Gastroesophageal sphincter (tissue), 3 donors: ENCODE results near the gene HMGCS2.

Experiments used
- EP300 ChIP-seq: sonication (generic); formaldehyde crosslinking; IDR thresholded peaks from one replicate; pipeline ENCODE4 v1.6.1; 2017; ENCODE audit warnings: antibody characterized with exemption, mild to moderate bottlenecking
- POLR2A ChIP-seq, 2 donors: fragments of 450-650 bp; IDR thresholded peaks; one replicate each; pipeline ENCODE4 v1.6.1; 2017; ENCODE audit warnings: antibody characterized with exemption in 2 of 2, mild to moderate bottlenecking in 2 of 2, moderate library complexity in 1 of 2
- POLR2AphosphoS5 ChIP-seq: sonication (generic); formaldehyde crosslinking; IDR thresholded peaks from one replicate; pipeline ENCODE4 v1.6.1; 2017; ENCODE audit warnings: antibody characterized with exemption
- TF ChIP-seq, protein P1 (sequence below), 4 experiments: fragments of 200-600 bp in 2 of 4; fragments of 450-650 bp in 2 of 4; sonication (generic) in 1 of 4; IDR thresholded peaks; one replicate each; pipeline ENCODE4 v1.5.1; 2017 to 2019; ENCODE audit warnings: antibody characterized with exemption in 4 of 4, mild to moderate bottlenecking in 2 of 4, moderate library complexity in 2 of 4

- TF ChIP-seq POLR2AphosphoS5 (no peak), POLR2A (IDR thresholded peaks at IDR 0.05) (no peak), EP300 (no peak)
- TF ChIP-seq, protein P1, sequence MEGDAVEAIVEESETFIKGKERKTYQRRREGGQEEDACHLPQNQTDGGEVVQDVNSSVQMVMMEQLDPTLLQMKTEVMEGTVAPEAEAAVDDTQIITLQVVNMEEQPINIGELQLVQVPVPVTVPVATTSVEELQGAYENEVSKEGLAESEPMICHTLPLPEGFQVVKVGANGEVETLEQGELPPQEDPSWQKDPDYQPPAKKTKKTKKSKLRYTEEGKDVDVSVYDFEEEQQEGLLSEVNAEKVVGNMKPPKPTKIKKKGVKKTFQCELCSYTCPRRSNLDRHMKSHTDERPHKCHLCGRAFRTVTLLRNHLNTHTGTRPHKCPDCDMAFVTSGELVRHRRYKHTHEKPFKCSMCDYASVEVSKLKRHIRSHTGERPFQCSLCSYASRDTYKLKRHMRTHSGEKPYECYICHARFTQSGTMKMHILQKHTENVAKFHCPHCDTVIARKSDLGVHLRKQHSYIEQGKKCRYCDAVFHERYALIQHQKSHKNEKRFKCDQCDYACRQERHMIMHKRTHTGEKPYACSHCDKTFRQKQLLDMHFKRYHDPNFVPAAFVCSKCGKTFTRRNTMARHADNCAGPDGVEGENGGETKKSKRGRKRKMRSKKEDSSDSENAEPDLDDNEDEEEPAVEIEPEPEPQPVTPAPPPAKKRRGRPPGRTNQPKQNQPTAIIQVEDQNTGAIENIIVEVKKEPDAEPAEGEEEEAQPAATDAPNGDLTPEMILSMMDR (IDR thresholded peaks at IDR 0.05) = no peak
These were observed 14.1 kb upstream of the HMGCS2 start for GRCh38 chr1:119782631-119783325.
